Muscle layer of duodenum (tissue), 2 donors: Measurements from ENCODE around the gene ATP9B.
"Not testable (repeated sequence)": the region's sequence is repeated elsewhere in the genome, so short reads cannot be mapped to it uniquely, and the experiment has no call there.

Experiments
- H3K27ac ChIP-seq: one replicate; pipeline ENCODE4 v1.7.0; 2013; ENCODE audit warnings: mild to moderate bottlenecking, low read length
- H3K27me3 ChIP-seq: one replicate; pipeline ENCODE4 v1.7.0; 2013; ENCODE audit warnings: low read depth, mild to moderate bottlenecking, control low read depth, low read length
- H3K36me3 ChIP-seq, 2 donors: one replicate each; pipeline ENCODE4 v1.7.0; 2013; ENCODE audit warnings: low read length in 2 of 2, control low read depth in 1 of 2, mild to moderate bottlenecking in 1 of 2; ENCODE audit not compliant: insufficient read depth in 2 of 2, control insufficient read depth in 1 of 2
- H3K4me1 ChIP-seq, 2 donors: one replicate each; pipeline ENCODE4 v1.7.0; 2013; ENCODE audit warnings: low read length in 2 of 2, mild to moderate bottlenecking in 2 of 2, control low read depth in 1 of 2, moderate library complexity in 1 of 2; ENCODE audit not compliant: insufficient read depth in 2 of 2, control insufficient read depth in 1 of 2
- H3K4me3 ChIP-seq, 2 donors: one replicate each; pipeline ENCODE4 v1.7.0; 2013; ENCODE audit warnings: low read length in 2 of 2, low read depth in 1 of 2, mild to moderate bottlenecking in 1 of 2
- H3K9me3 ChIP-seq, 2 donors: one replicate each; pipeline ENCODE4 v1.7.0; 2013; ENCODE audit warnings: low read length in 2 of 2, control low read depth in 1 of 2, mild to moderate bottlenecking in 1 of 2; ENCODE audit not compliant: control insufficient read depth in 1 of 2
- donor health status: healthy.

The ATP9B gene

GRCh38 chr18:79271812-79272211 is 202.6 kb downstream of the ATP9B start:
- H3K36me3 ChIP-seq = peaks cover 5 to 25% of the 10 kb centered on the region in 2 donors
- not testable (repeated sequence) for H3K27me3 ChIP-seq, H3K9me3 ChIP-seq, H3K4me1 ChIP-seq, H3K27ac ChIP-seq, H3K4me3 ChIP-seq

GRCh38 chr18:79272916-79273315 is 203.7 kb downstream of the ATP9B start:
- Histone ChIP-seq H3K27me3 (no peaks in the 10 kb centered on the region), H3K4me1 (no peaks in the 10 kb centered on the region), H3K36me3 (peaks cover 6 to 25% of the 10 kb centered on the region in 2 donors), H3K4me3 (no peak overlapping the region), H3K27ac (no peak overlapping the region), H3K9me3 (no peaks in the 10 kb centered on the region)

- Histone ChIP-seq H3K27me3 (no peaks in the 10 kb centered on the region), H3K36me3 (peaks cover 14 to 34% of the 10 kb centered on the region in 2 donors), H3K9me3 (no peaks in the 10 kb centered on the region), H3K4me3 (no peak overlapping the region), H3K4me1 (no peaks in the 10 kb centered on the region), H3K27ac (no peak overlapping the region)
Measured at GRCh38 chr18:79274823-79275222, 205.6 kb downstream of the ATP9B start.

- Histone ChIP-seq H3K36me3 (peaks cover 14 to 34% of the 10 kb centered on the region in 2 donors), H3K27me3 (no peaks in the 10 kb centered on the region), H3K4me1 (no peaks in the 10 kb centered on the region), H3K9me3 (no peaks in the 10 kb centered on the region), H3K27ac (no peak overlapping the region), H3K4me3 (no peak overlapping the region)
Measured at GRCh38 chr18:79275461-79275860, 206.3 kb downstream of the ATP9B start.

- Histone ChIP-seq H3K36me3 (peaks cover 14 to 34% of the 10 kb centered on the region in 2 donors), H3K9me3 (no peaks in the 10 kb centered on the region), H3K27ac (no peak overlapping the region), H3K27me3 (no peaks in the 10 kb centered on the region), H3K4me3 (no peak overlapping the region), H3K4me1 (no peaks in the 10 kb centered on the region)
Measured at GRCh38 chr18:79275992-79276391, 206.8 kb downstream of the ATP9B start.

GRCh38 chr18:79278896-79279295 is 209.7 kb downstream of the ATP9B start:
- H3K36me3 ChIP-seq = peaks cover 8 to 17% of the 10 kb centered on the region in 2 donors
- no peaks in the 10 kb centered on the region for H3K9me3 ChIP-seq
- H3K27ac ChIP-seq = no peak overlapping the region
- H3K4me3 ChIP-seq = no peak overlapping the region
- H3K27me3 ChIP-seq = no peaks in the 10 kb centered on the region
- H3K4me1 ChIP-seq = no peaks in the 10 kb centered on the region

- H3K36me3 ChIP-seq = peaks cover 4 to 14% of the 10 kb centered on the region in 2 donors
- H3K4me1 ChIP-seq = no peaks in the 10 kb centered on the region
- no peaks in the 10 kb centered on the region for H3K27me3 ChIP-seq
- no peaks in the 10 kb centered on the region for H3K9me3 ChIP-seq
- no peak overlapping the region for H3K4me3 ChIP-seq
- H3K27ac ChIP-seq = no peak overlapping the region
Measured at GRCh38 chr18:79283131-79283810, 214.1 kb downstream of the ATP9B start.

- H3K36me3 ChIP-seq = peaks cover 0 to 7% of the 10 kb centered on the region in 2 donors
- no peak overlapping the region for H3K27ac ChIP-seq
- H3K4me1 ChIP-seq = no peaks in the 10 kb centered on the region
Measured at GRCh38 chr18:79283929-79284328, 214.7 kb downstream of the ATP9B start.

GRCh38 chr18:79285191-79285590 is 216.0 kb downstream of the ATP9B start:
- H3K9me3 ChIP-seq, H3K4me1 ChIP-seq, H3K36me3 ChIP-seq, H3K27me3 ChIP-seq, H3K27ac ChIP-seq, H3K4me3 ChIP-seq: not testable (repeated sequence)

More at GRCh38 chr18:79283929-79284328, 214.7 kb downstream of the ATP9B start:
- Histone ChIP-seq H3K4me3 (no peak overlapping the region), H3K27me3 (no peaks in the 10 kb centered on the region), H3K9me3 (no peaks in the 10 kb centered on the region)

GRCh38 chr18:79290409-79290808 is 221.2 kb downstream of the ATP9B start:
- H3K36me3 ChIP-seq = peaks cover 10% of the 10 kb centered on the region in 2 donors
- H3K4me1 ChIP-seq, H3K9me3 ChIP-seq, H3K4me3 ChIP-seq, H3K27ac ChIP-seq, H3K27me3 ChIP-seq: not testable (repeated sequence)

GRCh38 chr18:79290876-79291275 is 221.7 kb downstream of the ATP9B start:
- Histone ChIP-seq H3K4me1 (no peaks in the 10 kb centered on the region), H3K4me3 (no peak overlapping the region), H3K27ac (no peak overlapping the region), H3K36me3 (peaks cover 10% of the 10 kb centered on the region in 2 donors), H3K9me3 (no peaks in the 10 kb centered on the region), H3K27me3 (no peaks in the 10 kb centered on the region)

GRCh38 chr18:79294235-79294634 is 225.0 kb downstream of the ATP9B start:
- H3K27me3 ChIP-seq = no peaks in the 10 kb centered on the region
- no peak overlapping the region for H3K27ac ChIP-seq
- peaks cover 10% of the 10 kb centered on the region in 2 donors for H3K36me3 ChIP-seq

More at GRCh38 chr18:79294235-79294634, 225.0 kb downstream of the ATP9B start:
- H3K4me3 ChIP-seq = no peak overlapping the region
- no peaks in the 10 kb centered on the region for H3K9me3 ChIP-seq
- H3K4me1 ChIP-seq = no peaks in the 10 kb centered on the region
